GM08714 (cell line): ENCODE measurements around the gene SALL4.
"Not testable (repeated sequence)": the region's sequence is repeated elsewhere in the genome, so short reads cannot be mapped to it uniquely, and the experiment has no call there.

Experiments used
- H3K4me3 ChIP-seq: fragments of 200-500 bp; sonication (Bioruptor generic); 2 replicates; pipeline ENCODE4 v1.5.1; 2014; ENCODE audit warnings: mild to moderate bottlenecking, low read length, inconsistent platforms
- ZNF274 ChIP-seq: IDR thresholded peaks from 2 replicates; pipeline ENCODE4 v1.6.1; 2012; ENCODE audit warnings: mild to moderate bottlenecking, low read depth, low read length

Gene SALL4

GRCh38 chr20:51763965-51764602, 38.2 kb downstream of the SALL4 start:
- TF ChIP-seq ZNF274, result no peak
- H3K4me3 ChIP-seq, result no peak overlapping the region

- H3K4me3 ChIP-seq, result no peak overlapping the region
- TF ChIP-seq ZNF274, result no peak
These were observed 41.3 kb downstream of the SALL4 start for GRCh38 chr20:51760905-51761546.

GRCh38 chr20:51759769-51760510, 42.4 kb downstream of the SALL4 start:
- no peak for TF ChIP-seq ZNF274
- no peak overlapping the region for H3K4me3 ChIP-seq

DNA sequence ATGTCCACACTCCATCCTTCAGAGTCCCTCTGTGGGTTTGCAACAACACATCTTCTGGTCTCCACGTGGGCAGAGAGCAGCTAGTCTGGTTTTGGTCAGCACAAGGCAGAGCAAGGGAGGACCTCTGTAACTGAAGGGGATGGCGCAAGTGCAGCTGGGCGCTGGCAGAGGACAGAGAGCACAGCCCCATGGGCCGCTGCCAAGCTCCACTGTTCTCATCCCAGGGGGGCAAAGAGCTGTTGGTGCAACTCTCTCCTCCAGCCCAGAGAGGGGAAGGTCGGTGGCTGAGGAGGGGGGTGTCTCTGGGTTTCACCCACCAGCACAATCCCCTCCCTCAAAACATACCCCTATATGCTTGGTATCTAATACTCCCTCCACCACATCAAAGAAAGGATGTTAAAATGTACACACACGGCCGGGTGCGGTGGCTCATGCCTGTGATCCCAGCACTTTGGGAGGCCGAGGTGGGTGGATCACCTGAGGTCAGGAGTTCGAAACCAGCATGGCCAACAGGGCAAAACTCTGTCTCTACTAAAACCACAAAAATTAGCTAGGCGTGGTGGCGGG, 43.3 kb downstream of the SALL4 start:
- TF ChIP-seq ZNF274, result no peak
- no peak overlapping the region for H3K4me3 ChIP-seq

DNA sequence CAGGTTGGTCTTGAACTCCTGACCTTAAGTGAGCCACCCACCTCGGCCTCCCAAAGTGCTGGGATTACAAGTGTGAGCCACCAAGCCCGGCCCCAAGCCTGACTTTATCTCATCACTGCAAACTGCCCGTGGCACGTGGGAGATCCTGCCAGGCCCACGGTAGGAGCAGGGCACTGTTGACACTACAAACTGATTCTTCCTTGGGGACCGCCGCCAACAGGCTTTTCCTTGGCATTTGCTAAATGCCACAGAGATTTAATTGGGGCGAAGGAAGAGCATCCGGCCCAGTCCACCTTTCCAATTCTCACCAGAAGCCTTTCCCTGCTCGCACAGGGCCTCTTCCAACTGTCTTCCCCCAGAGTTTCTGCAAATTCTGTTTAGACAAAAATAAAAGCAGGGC, 45.1 kb downstream of the SALL4 start:
- TF ChIP-seq ZNF274, result no peak

GRCh38 chr20:51756653-51757052, 45.7 kb downstream of the SALL4 start:
- H3K4me3 ChIP-seq, result no peak overlapping the region
- no peak for TF ChIP-seq ZNF274

More for the DNA sequence above, 45.1 kb downstream of the SALL4 start:
- no peak overlapping the region for H3K4me3 ChIP-seq

DNA sequence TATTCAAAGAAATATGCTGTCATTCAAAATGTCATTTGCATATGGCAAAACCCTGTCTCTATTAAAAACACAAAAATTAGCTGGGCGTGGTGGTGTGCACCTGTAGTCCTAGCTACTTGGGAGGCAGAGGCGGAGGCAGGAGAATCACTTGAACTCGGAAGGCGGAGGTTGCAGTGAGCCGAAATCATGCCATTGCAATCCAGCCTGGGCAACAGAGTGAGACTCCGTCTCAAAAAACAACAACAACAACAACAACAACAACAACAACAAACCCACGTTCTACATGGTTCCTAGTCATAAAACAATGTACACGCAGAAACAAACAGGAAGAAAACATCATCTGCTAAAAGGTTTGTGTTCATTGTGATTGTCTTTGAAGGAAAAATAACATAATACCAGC, 49.1 kb downstream of the SALL4 start:
- not testable (repeated sequence) for H3K4me3 ChIP-seq

DNA sequence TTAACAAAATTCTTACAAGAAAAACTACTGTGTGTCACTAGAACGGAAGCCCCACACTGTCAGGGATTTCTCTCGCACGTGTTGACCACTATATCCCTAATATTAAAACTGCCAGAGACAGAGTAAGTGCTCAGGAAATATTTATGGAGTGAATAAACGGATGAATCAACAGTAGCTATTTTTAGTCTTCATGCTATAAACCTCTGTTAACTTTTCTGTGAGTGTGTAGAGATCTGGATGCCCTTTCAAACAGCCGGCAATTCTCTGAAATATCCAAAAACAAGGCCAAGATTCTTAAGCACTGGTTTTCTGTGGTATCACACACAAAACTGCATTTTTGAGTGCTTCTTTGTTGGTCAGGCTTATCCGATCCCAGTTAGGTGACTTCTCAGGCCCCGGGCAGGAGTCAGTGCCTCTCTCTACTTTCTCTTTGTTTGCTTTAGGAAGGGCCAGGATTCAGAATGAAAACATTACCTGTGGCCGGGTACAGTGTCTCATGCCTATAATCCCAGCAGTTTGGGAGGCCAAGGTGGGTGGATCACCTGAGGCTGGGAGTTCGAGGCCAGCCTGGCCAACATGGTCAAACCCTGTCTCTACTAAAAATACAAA, 49.9 kb downstream of the SALL4 start:
- H3K4me3 ChIP-seq, result no peak overlapping the region
- TF ChIP-seq ZNF274, result no peak

GRCh38 chr20:51750770-51751388, 51.4 kb downstream of the SALL4 start:
- H3K4me3 ChIP-seq, result no peak overlapping the region
- no peak for TF ChIP-seq ZNF274

- no peak for TF ChIP-seq ZNF274
- H3K4me3 ChIP-seq, result no peak overlapping the region
These were observed 52.1 kb downstream of the SALL4 start for GRCh38 chr20:51750037-51750769.

DNA sequence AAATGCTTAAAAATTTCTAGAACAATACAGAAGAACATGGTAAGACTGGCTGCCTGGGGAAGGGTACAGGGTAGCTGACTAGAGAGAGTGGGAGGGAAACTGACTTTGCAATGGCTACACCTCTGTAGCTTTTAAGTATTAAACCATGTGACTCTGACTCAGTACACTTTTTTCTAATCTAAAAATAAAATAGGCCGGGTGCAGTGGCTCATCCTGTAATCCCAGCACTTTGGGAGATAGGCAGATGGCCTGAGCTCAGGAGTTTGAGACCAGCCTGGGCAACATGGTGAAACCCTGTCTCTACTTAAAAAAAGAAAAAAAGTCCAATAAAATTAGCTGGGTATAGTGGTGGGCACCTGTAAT, 52.7 kb downstream of the SALL4 start:
- no peak overlapping the region for H3K4me3 ChIP-seq

GRCh38 chr20:51747182-51747911, 55.0 kb downstream of the SALL4 start:
- no peak for TF ChIP-seq ZNF274

More for the DNA sequence above, 52.7 kb downstream of the SALL4 start:
- no peak for TF ChIP-seq ZNF274

DNA sequence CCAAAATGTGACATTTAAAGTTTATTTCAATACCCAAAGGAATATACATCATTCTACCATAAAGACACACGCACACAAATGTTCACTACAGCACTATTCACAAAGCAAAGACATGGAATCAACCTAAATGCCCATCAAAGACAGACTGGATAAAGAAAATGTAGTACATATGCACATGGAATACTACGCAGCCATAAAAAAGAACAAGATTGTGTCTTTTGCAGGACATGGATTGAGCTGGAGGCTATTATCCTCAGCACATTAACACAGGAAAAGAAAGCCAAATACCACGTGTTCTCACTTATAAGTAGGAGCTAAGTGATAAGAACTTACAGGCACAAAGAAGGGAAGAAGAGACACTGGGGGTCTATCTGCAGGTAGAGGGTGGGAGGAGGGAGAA, 56.5 kb downstream of the SALL4 start:
- no peak overlapping the region for H3K4me3 ChIP-seq
- no peak for TF ChIP-seq ZNF274

More at GRCh38 chr20:51747182-51747911, 55.0 kb downstream of the SALL4 start:
- no peak overlapping the region for H3K4me3 ChIP-seq

GRCh38 chr20:51740838-51741237, 61.5 kb downstream of the SALL4 start:
- no peak overlapping the region for H3K4me3 ChIP-seq
- TF ChIP-seq ZNF274, result no peak

- H3K4me3 ChIP-seq, result not testable (repeated sequence)
These were observed 62.0 kb downstream of the SALL4 start for GRCh38 chr20:51740308-51740707.
